Trophoblast cell (in vitro differentiated cells and primary cell): ENCODE data around the gene PLA2G2D.
"Not testable (repeated sequence)": the region's sequence is repeated elsewhere in the genome, so short reads cannot be mapped to it uniquely, and the experiment has no call there.

Experiments
- DNase-seq, 2 donors: peaks; one replicate each; pipeline ENCODE4 v3.0.0-alpha.2; 2016
- H2AFZ ChIP-seq: 2 replicates; pipeline ENCODE4 v1.6.1; 2013; ENCODE audit warnings: low read length, moderate library complexity, mild to moderate bottlenecking; ENCODE audit not compliant: insufficient read depth, poor library complexity
- H2AK5ac ChIP-seq: 2 replicates; pipeline ENCODE4 v1.6.1; 2013; ENCODE audit warnings: mild to moderate bottlenecking, low read length
- H2BK120ac ChIP-seq: 2 replicates; pipeline ENCODE4 v1.6.1; 2013; ENCODE audit warnings: low read length, mild to moderate bottlenecking, moderate library complexity; ENCODE audit not compliant: insufficient read depth, poor library complexity
- H2BK12ac ChIP-seq: 2 replicates; pipeline ENCODE4 v1.6.1; 2013; ENCODE audit warnings: mild to moderate bottlenecking, low read length, moderate library complexity
- H2BK5ac ChIP-seq: 2 replicates; pipeline ENCODE4 v1.6.1; 2013; ENCODE audit warnings: low read length, low read depth, moderate library complexity, mild to moderate bottlenecking; ENCODE audit not compliant: poor library complexity
- H3K14ac ChIP-seq: 2 replicates; pipeline ENCODE4 v1.6.1; 2013; ENCODE audit warnings: mild to moderate bottlenecking, low read length
- H3K18ac ChIP-seq: 2 replicates; pipeline ENCODE4 v1.6.1; 2013; ENCODE audit warnings: mild to moderate bottlenecking, low read length
- H3K23ac ChIP-seq: 2 replicates; pipeline ENCODE4 v1.6.1; 2013; ENCODE audit warnings: low read length
- H3K27ac ChIP-seq: 2 replicates; pipeline ENCODE4 v1.5.1; 2013; ENCODE audit warnings: low read depth, mild to moderate bottlenecking, inconsistent platforms, low read length, moderate library complexity
- H3K27me3 ChIP-seq: 2 replicates; pipeline ENCODE4 v1.6.1; 2013; ENCODE audit warnings: inconsistent platforms, mild to moderate bottlenecking, low read length, moderate library complexity; ENCODE audit not compliant: insufficient read depth
- H3K36me3 ChIP-seq, 2 experiments: 1 replicate in 1 of 2; 2 replicates in 1 of 2; pipeline ENCODE4 v1.6.1; 2013; ENCODE audit warnings: low read length in 2 of 2, mild to moderate bottlenecking in 2 of 2, moderate library complexity in 1 of 2; ENCODE audit not compliant: insufficient read depth in 2 of 2, control insufficient read depth in 1 of 2
- H3K4ac ChIP-seq: 2 replicates; pipeline ENCODE4 v1.6.1; 2013; ENCODE audit warnings: low read depth, mild to moderate bottlenecking, low read length, moderate library complexity
- H3K4me1 ChIP-seq, 2 experiments: 1 replicate in 1 of 2; 2 replicates in 1 of 2; pipeline ENCODE4 v1.6.1; 2013; ENCODE audit warnings: low read length in 2 of 2, mild to moderate bottlenecking in 2 of 2, moderate library complexity in 1 of 2; ENCODE audit not compliant: insufficient read depth in 2 of 2, control insufficient read depth in 1 of 2
- H3K4me2 ChIP-seq: 2 replicates; pipeline ENCODE4 v1.6.1; 2013; ENCODE audit warnings: inconsistent platforms, mild to moderate bottlenecking, low read length, moderate library complexity
- H3K4me3 ChIP-seq: 2 replicates; pipeline ENCODE4 v1.5.1; 2013; ENCODE audit warnings: mild to moderate bottlenecking, low read depth, low read length, inconsistent platforms
- H3K79me1 ChIP-seq: one replicate; pipeline ENCODE4 v1.6.1; 2013; ENCODE audit warnings: low read length
- H3K79me2 ChIP-seq: 2 replicates; pipeline ENCODE4 v1.6.1; 2013; ENCODE audit warnings: low read length, mild to moderate bottlenecking; ENCODE audit not compliant: control insufficient read depth, insufficient read depth, poor library complexity
- H3K9ac ChIP-seq: 2 replicates; pipeline ENCODE4 v1.6.1; 2013; ENCODE audit warnings: mild to moderate bottlenecking, low read length
- H3K9me3 ChIP-seq: 2 replicates; pipeline ENCODE4 v1.6.1; 2013; ENCODE audit warnings: low read depth, mild to moderate bottlenecking, control low read depth, inconsistent platforms, low read length; ENCODE audit not compliant: insufficient read depth
- H4K12ac ChIP-seq: 2 replicates; pipeline ENCODE4 v1.6.1; 2013; ENCODE audit warnings: low read depth, mild to moderate bottlenecking, low read length, moderate library complexity
- H4K8ac ChIP-seq: 2 replicates; pipeline ENCODE4 v1.6.1; 2013; ENCODE audit warnings: low read depth, mild to moderate bottlenecking, low read length, moderate library complexity
- H4K91ac ChIP-seq: one replicate; pipeline ENCODE4 v1.6.1; 2013; ENCODE audit warnings: low read depth, mild to moderate bottlenecking, low read length, moderate library complexity
- WGBS: extraction: QIAGEN DNeasy Blood & Tissue Kit; methylation state at CpG from one replicate; pipeline ENCODE4 v1.1.7; 2013; ENCODE audit warnings: missing lambda C conversion rate; ENCODE audit not compliant: insufficient read length, insufficient coverage; ENCODE audit errors: extremely low coverage; 5-methylcytosine and 5-hydroxymethylcytosine counted together

The PLA2G2D gene

GRCh38 chr1:20134995-20135394, 15.7 kb upstream of the PLA2G2D start:
- H4K8ac ChIP-seq, result no peak overlapping the region
- H3K9ac ChIP-seq, result no peak overlapping the region
- no peak overlapping the region for H3K4ac ChIP-seq
- peaks cover 7 to 11% of the 10 kb centered on the region in 2 experiments for H3K4me1 ChIP-seq
- no peak overlapping the region for H4K91ac ChIP-seq
- H2BK5ac ChIP-seq, result no peak overlapping the region
- no peaks in the 10 kb centered on the region for H3K79me2 ChIP-seq
- no peak overlapping the region for H3K23ac ChIP-seq
- H3K4me2 ChIP-seq, result no peak overlapping the region
- no peak overlapping the region for H2BK120ac ChIP-seq
- no peak overlapping the region for H3K27ac ChIP-seq
- H3K79me1 ChIP-seq, result no peaks in the 10 kb centered on the region
- no peak overlapping the region for H3K18ac ChIP-seq
- no peaks in the 10 kb centered on the region for H3K27me3 ChIP-seq
- H3K14ac ChIP-seq, result no peak overlapping the region
- H4K12ac ChIP-seq, result no peak overlapping the region
- no peaks in the 10 kb centered on the region for H3K9me3 ChIP-seq
- no CpG with 5 or more reads among the region's 3 CpGs for WGBS
- H2BK12ac ChIP-seq, result no peak overlapping the region
- no peak overlapping the region for H2AFZ ChIP-seq
- H3K4me3 ChIP-seq, result no peak overlapping the region
- no peak overlapping the region for H2AK5ac ChIP-seq
- DNase-seq, result no peak
- no peaks in the 10 kb centered on the region for H3K36me3 ChIP-seq

- WGBS, result no CpG with 5 or more reads among the region's 3 CpGs
- H3K18ac ChIP-seq, result not testable (repeated sequence)
Observed at GRCh38 chr1:20130518-20130917, 11.2 kb upstream of the PLA2G2D start.

DNA sequence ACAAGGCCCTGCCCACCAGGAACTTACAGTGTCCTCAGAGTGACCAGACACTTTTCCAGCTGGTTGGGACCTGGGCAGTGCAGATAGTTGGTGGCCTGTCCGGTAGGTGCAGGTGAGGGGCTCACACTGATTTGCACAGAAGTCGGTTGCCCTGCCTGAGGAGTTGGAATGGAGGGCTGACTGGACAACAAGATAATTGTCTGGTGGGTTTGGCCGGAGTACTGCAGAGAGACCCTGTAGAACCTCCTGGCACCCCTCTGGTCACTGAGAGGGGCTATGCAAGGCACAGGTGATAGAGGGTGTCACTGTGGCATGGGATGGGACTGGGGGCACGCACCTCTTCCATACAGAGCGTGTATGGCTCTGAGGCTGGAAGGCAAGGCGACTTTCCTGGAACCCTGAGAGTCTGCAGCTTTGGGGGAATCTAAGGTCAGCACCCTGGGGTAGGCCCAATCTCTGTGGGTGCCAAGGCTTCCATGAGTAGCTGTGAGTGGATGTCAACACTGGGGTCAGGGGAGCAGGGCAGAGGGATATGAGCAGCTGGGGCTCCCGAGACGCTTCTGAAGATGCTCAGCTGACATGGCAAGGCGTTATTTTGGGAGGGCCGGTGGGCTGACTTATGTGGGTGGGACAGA, 7.6 kb upstream of the PLA2G2D start:
- H4K91ac ChIP-seq, result no peak overlapping the region
- H2BK120ac ChIP-seq, result no peak overlapping the region
- H3K9me3 ChIP-seq, result no peaks in the 10 kb centered on the region
- no peak overlapping the region for H3K9ac ChIP-seq
- no peak overlapping the region for H2BK5ac ChIP-seq
- H3K18ac ChIP-seq, result no peak overlapping the region
- H3K4me1 ChIP-seq, result no peaks in the 10 kb centered on the region
- no peak overlapping the region for H3K27ac ChIP-seq
- H4K8ac ChIP-seq, result no peak overlapping the region
- H4K12ac ChIP-seq, result no peak overlapping the region
- no peak overlapping the region for H3K4me2 ChIP-seq
- H3K4ac ChIP-seq, result no peak overlapping the region
- no peak overlapping the region for H3K4me3 ChIP-seq
- no peak overlapping the region for H2BK12ac ChIP-seq
- WGBS, result no CpG with 5 or more reads among the region's 10 CpGs
- no peaks in the 10 kb centered on the region for H3K79me1 ChIP-seq
- no peaks in the 10 kb centered on the region for H3K36me3 ChIP-seq
- H3K23ac ChIP-seq, result no peak overlapping the region
- H3K27me3 ChIP-seq, result no peaks in the 10 kb centered on the region
- no peak overlapping the region for H2AFZ ChIP-seq
- H2AK5ac ChIP-seq, result no peak overlapping the region
- no peak overlapping the region for H3K14ac ChIP-seq
- DNase-seq, result no peak
- H3K79me2 ChIP-seq, result no peaks in the 10 kb centered on the region

More at GRCh38 chr1:20130518-20130917, 11.2 kb upstream of the PLA2G2D start:
- H3K14ac ChIP-seq, H3K4me3 ChIP-seq, DNase-seq, H3K9ac ChIP-seq, H3K4me2 ChIP-seq, H3K23ac ChIP-seq, H4K12ac ChIP-seq, H3K36me3 ChIP-seq, H3K27me3 ChIP-seq, H2AFZ ChIP-seq, H4K91ac ChIP-seq, H3K79me2 ChIP-seq, H2BK120ac ChIP-seq, H2AK5ac ChIP-seq, H4K8ac ChIP-seq, H3K27ac ChIP-seq, H2BK5ac ChIP-seq, H3K79me1 ChIP-seq, H3K4me1 ChIP-seq, H3K9me3 ChIP-seq, H2BK12ac ChIP-seq, H3K4ac ChIP-seq: not testable (repeated sequence)

DNA sequence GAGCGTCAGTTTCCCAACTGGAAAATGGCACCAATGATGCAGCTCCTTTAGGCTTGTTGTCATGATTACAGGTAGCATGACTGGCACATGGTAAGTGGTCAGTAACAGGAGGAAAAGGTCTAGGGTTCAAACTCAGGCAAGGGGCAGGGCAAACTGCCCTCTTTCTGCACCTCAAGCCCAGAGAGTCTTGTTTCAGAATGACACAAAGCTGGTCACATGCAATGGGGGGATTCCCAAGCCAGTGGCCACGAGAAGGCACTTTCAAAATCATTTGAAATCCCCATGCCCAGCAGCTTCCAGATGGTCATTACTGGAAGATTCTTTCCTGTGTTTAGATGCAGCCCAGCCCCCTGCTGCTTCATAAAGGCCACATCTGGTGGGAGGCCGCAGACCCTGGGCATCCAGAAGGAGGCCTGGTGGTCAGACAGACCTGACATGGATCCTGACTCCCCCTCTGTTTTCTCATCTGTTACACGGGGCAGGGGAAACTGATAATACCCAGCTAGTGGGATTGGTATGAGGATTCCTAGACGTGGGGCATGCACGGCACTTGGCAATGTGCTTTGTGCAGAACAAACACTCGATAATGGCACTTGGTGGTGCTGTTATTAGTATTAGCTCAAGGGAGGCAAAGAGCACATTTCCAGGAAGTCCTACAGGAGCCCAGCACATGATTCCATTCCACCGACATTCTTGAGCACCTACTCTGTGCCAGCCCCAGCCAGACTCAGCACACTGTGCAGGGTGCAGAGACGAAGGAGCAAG, 6.9 kb upstream of the PLA2G2D start:
- DNase-seq, result peak in 1 of 2 donors; percentile 18
- WGBS, result no CpG with 5 or more reads among the region's 9 CpGs
- H4K8ac ChIP-seq, result no peak overlapping the region

More for the DNA sequence above, 6.9 kb upstream of the PLA2G2D start:
- Histone ChIP-seq H3K9me3 (no peaks in the 10 kb centered on the region), H2BK12ac (no peak overlapping the region), H3K27me3 (no peaks in the 10 kb centered on the region), H2AFZ (no peak overlapping the region), H3K4me1 (no peaks in the 10 kb centered on the region), H3K4ac (no peak overlapping the region), H3K79me2 (no peaks in the 10 kb centered on the region), H4K91ac (no peak overlapping the region), H2BK120ac (no peak overlapping the region), H3K79me1 (no peaks in the 10 kb centered on the region), H3K36me3 (no peaks in the 10 kb centered on the region), H3K27ac (no peak overlapping the region), H4K12ac (no peak overlapping the region), H3K9ac (no peak overlapping the region), H3K4me3 (no peak overlapping the region), H2BK5ac (no peak overlapping the region), H2AK5ac (no peak overlapping the region), H3K23ac (no peak overlapping the region), H3K4me2 (no peak overlapping the region), H3K14ac (no peak overlapping the region), H3K18ac (no peak overlapping the region)
